Measurements from ENCODE around the gene METTL4. TPM values are rescaled to one million over a fixed set of nuclear protein-coding genes. Genes with fewer than 3 reads are reported as not detected.

The METTL4 gene
- total RNA-seq, 1 donor from 2014 or later = 7.9 TPM

- no peak overlapping the region for H3K4me3 ChIP-seq (ENCODE audit: low read depth, low read length)
- no peak for DNase-seq (ENCODE audit: low read depth)
- TF ChIP-seq, protein P1, sequence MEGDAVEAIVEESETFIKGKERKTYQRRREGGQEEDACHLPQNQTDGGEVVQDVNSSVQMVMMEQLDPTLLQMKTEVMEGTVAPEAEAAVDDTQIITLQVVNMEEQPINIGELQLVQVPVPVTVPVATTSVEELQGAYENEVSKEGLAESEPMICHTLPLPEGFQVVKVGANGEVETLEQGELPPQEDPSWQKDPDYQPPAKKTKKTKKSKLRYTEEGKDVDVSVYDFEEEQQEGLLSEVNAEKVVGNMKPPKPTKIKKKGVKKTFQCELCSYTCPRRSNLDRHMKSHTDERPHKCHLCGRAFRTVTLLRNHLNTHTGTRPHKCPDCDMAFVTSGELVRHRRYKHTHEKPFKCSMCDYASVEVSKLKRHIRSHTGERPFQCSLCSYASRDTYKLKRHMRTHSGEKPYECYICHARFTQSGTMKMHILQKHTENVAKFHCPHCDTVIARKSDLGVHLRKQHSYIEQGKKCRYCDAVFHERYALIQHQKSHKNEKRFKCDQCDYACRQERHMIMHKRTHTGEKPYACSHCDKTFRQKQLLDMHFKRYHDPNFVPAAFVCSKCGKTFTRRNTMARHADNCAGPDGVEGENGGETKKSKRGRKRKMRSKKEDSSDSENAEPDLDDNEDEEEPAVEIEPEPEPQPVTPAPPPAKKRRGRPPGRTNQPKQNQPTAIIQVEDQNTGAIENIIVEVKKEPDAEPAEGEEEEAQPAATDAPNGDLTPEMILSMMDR (IDR thresholded peaks at IDR 0.05; ENCODE audit: insufficient read depth, low read length, poor library complexity, severe bottlenecking) = no peak
- no peaks in the 10 kb centered on the region for H3K27me3 ChIP-seq (ENCODE audit: control insufficient read depth, insufficient read depth, low read length)
- H3K36me3 ChIP-seq (ENCODE audit: control insufficient read depth, insufficient read depth, low read length) = no peaks in the 10 kb centered on the region
Observed at GRCh38 chr18:2513616-2514015, 57.7 kb downstream of the METTL4 start.

GRCh38 chr18:2512059-2512458, 59.2 kb downstream of the METTL4 start:
- no peaks in the 10 kb centered on the region for H3K27me3 ChIP-seq (ENCODE audit: control insufficient read depth, insufficient read depth, low read length)
- no peak for DNase-seq (ENCODE audit: low read depth)
- TF ChIP-seq, protein P1 (IDR thresholded peaks at IDR 0.05; ENCODE audit: insufficient read depth, low read length, poor library complexity, severe bottlenecking) = no peak
- no peaks in the 10 kb centered on the region for H3K36me3 ChIP-seq (ENCODE audit: control insufficient read depth, insufficient read depth, low read length)
- H3K4me3 ChIP-seq (ENCODE audit: low read depth, low read length) = no peak overlapping the region

DNA sequence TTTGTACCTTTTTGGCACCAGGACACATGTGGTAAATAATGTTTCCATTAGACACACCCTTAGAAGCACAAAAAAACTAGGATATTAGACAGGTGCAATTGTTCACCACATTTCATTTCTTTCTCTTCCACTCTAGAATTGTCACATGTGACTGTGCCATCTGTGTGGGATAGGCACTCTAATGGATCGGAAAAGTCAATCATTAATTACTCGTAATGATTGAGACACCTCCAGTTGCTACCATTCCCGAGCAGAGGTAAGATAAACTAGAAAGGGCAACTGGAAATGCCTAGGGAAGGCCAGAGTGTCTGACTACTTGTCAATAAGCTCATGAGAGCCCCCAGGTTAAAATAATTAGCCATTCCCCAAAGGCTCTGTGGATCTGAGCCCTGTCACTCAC, 59.9 kb downstream of the METTL4 start:
- Histone ChIP-seq H3K27me3 (ENCODE audit: control insufficient read depth, insufficient read depth, low read length) (no peaks in the 10 kb centered on the region), H3K4me3 (ENCODE audit: low read depth, low read length) (no peak overlapping the region), H3K36me3 (ENCODE audit: control insufficient read depth, insufficient read depth, low read length) (no peaks in the 10 kb centered on the region)
- TF ChIP-seq, protein P1 (IDR thresholded peaks at IDR 0.05; ENCODE audit: insufficient read depth, low read length, poor library complexity, severe bottlenecking) = no peak
- no peak for DNase-seq (ENCODE audit: low read depth)

- no peaks in the 10 kb centered on the region for H3K36me3 ChIP-seq (ENCODE audit: control insufficient read depth, insufficient read depth, low read length)
- H3K4me3 ChIP-seq (ENCODE audit: low read depth, low read length) = no peak overlapping the region
- TF ChIP-seq, protein P1 (IDR thresholded peaks at IDR 0.05; ENCODE audit: insufficient read depth, low read length, poor library complexity, severe bottlenecking) = no peak
- no peak for DNase-seq (ENCODE audit: low read depth)
- H3K27me3 ChIP-seq (ENCODE audit: control insufficient read depth, insufficient read depth, low read length) = no peaks in the 10 kb centered on the region
Observed at GRCh38 chr18:2510416-2510815, 60.9 kb downstream of the METTL4 start.

GRCh38 chr18:2508678-2509077, 62.6 kb downstream of the METTL4 start:
- no peaks in the 10 kb centered on the region for H3K27me3 ChIP-seq (ENCODE audit: control insufficient read depth, insufficient read depth, low read length)
- no peak overlapping the region for H3K4me3 ChIP-seq (ENCODE audit: low read depth, low read length)
- TF ChIP-seq, protein P1 (IDR thresholded peaks at IDR 0.05; ENCODE audit: insufficient read depth, low read length, poor library complexity, severe bottlenecking) = no peak
- H3K36me3 ChIP-seq (ENCODE audit: control insufficient read depth, insufficient read depth, low read length) = no peaks in the 10 kb centered on the region
- DNase-seq (ENCODE audit: low read depth) = no peak

- no peak overlapping the region for H3K4me3 ChIP-seq (ENCODE audit: low read depth, low read length)
- no peak for DNase-seq (ENCODE audit: low read depth)
- no peaks in the 10 kb centered on the region for H3K36me3 ChIP-seq (ENCODE audit: control insufficient read depth, insufficient read depth, low read length)
- TF ChIP-seq, protein P1 (IDR thresholded peaks at IDR 0.05; ENCODE audit: insufficient read depth, low read length, poor library complexity, severe bottlenecking) = no peak
- H3K27me3 ChIP-seq (ENCODE audit: control insufficient read depth, insufficient read depth, low read length) = no peaks in the 10 kb centered on the region
Observed at GRCh38 chr18:2508155-2508554, 63.1 kb downstream of the METTL4 start.

All from kidney epithelial cell (primary cell).